Sigmoid colon (tissue), 4 donors: Measurements from ENCODE around the gene HIVEP2.

Experiments used
- EP300 ChIP-seq, 4 donors: sonication (generic); formaldehyde crosslinking; IDR thresholded peaks; one replicate each; pipeline ENCODE4 v1.6.1; 2017; ENCODE audit warnings: antibody characterized with exemption in 4 of 4
- TF ChIP-seq, protein P1 (sequence below), 4 experiments: fragments of 450-650 bp in 3 of 4; fragments of 200-600 bp in 1 of 4; IDR thresholded peaks; one replicate each; pipeline ENCODE4 v1.5.1; 2016 to 2019; ENCODE audit warnings: antibody characterized with exemption in 4 of 4, mild to moderate bottlenecking in 3 of 4, moderate library complexity in 2 of 4

DNA sequence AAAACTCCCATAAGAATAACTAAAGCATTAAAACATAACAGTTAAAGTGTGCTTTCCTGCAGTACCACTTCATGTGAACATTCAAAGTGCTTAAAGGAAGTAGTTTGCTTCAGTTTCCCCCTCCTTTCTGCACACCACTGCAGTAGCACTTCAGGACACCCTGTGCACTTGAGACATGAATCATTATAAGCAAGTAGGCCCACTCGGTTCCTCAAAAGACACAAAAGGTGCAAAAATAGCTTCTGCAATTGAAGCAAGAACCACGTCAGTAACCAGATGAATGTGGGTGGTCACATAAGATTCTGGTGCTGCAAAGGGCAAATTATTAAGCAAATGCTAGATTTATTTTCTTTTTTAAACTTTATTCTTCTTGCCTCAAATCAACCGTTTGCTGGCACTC lies 160.6 kb downstream of the HIVEP2 start:
- TF ChIP-seq, protein P1, sequence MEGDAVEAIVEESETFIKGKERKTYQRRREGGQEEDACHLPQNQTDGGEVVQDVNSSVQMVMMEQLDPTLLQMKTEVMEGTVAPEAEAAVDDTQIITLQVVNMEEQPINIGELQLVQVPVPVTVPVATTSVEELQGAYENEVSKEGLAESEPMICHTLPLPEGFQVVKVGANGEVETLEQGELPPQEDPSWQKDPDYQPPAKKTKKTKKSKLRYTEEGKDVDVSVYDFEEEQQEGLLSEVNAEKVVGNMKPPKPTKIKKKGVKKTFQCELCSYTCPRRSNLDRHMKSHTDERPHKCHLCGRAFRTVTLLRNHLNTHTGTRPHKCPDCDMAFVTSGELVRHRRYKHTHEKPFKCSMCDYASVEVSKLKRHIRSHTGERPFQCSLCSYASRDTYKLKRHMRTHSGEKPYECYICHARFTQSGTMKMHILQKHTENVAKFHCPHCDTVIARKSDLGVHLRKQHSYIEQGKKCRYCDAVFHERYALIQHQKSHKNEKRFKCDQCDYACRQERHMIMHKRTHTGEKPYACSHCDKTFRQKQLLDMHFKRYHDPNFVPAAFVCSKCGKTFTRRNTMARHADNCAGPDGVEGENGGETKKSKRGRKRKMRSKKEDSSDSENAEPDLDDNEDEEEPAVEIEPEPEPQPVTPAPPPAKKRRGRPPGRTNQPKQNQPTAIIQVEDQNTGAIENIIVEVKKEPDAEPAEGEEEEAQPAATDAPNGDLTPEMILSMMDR (IDR thresholded peaks at IDR 0.05), result no peak
- TF ChIP-seq EP300 (IDR thresholded peaks at IDR 0.05), result peak in 1 of 4 donors; percentile 14
